AG09319 (cell line): ENCODE data around the gene TOMM40.

Experiments
- DNase-seq: peaks from one replicate; pipeline ENCODE4 v3.0.0-alpha.2; 2010; ENCODE audit warnings: low read depth; ENCODE audit errors: extremely low read depth
- CTCF ChIP-seq: IDR thresholded peaks from 2 replicates; pipeline ENCODE4 v1.5.1; 2011; ENCODE audit warnings: low read depth, mild to moderate bottlenecking, inconsistent platforms, low read length, moderate library complexity

The TOMM40 gene

GRCh38 chr19:44927746-44928145 is 36.7 kb downstream of the TOMM40 start:
- DNase-seq: no peak
- TF ChIP-seq CTCF: no peak

GRCh38 chr19:44930088-44930487 is 39.0 kb downstream of the TOMM40 start:
- TF ChIP-seq CTCF: no peak
- DNase-seq: no peak

- DNase-seq: no peak
- TF ChIP-seq CTCF: no peak
Measured at GRCh38 chr19:44931541-44931940, 40.5 kb downstream of the TOMM40 start.

GRCh38 chr19:44939668-44940067 is 48.6 kb downstream of the TOMM40 start:
- DNase-seq: no peak
- TF ChIP-seq CTCF: no peak

GRCh38 chr19:44942067-44942571 is 51.1 kb downstream of the TOMM40 start, which contains the start of gene APOC4:
APOC4 (plus strand) TSS chr19:44942237; CDS start chr19:44942278, 41 bp downstream.
- no peak for TF ChIP-seq CTCF
- DNase-seq: no peak

GRCh38 chr19:44943801-44944249 is 52.8 kb downstream of the TOMM40 start:
- no peak for DNase-seq
- TF ChIP-seq CTCF: no peak

GRCh38 chr19:44947041-44947581 is 56.1 kb downstream of the TOMM40 start:
- no peak for DNase-seq
- TF ChIP-seq CTCF: no peak
